HepG2 (cell line): Measurements from ENCODE around the gene VAMP5. TPM values are rescaled to one million over a fixed set of nuclear protein-coding genes. Genes with fewer than 3 reads are reported as not detected.

Experiments
- CSRNP1 ChIP-seq: sonication (generic); formaldehyde crosslinking; IDR thresholded peaks from 2 replicates; pipeline ENCODE4 v1.8.1; 2023; ENCODE audit warnings: mild to moderate bottlenecking, missing genetic modification reagents
- EED ChIP-seq: sonication (generic); formaldehyde crosslinking; IDR thresholded peaks from 2 replicates; pipeline ENCODE4 v1.5.0; 2020; ENCODE audit warnings: mild to moderate bottlenecking, missing genetic modification reagents
- FOXO1 ChIP-seq: sonication (generic); formaldehyde crosslinking; IDR thresholded peaks from 2 replicates; pipeline ENCODE4 v1.4.0; 2020; ENCODE audit warnings: missing genetic modification reagents
- KLF12 ChIP-seq: sonication (generic); formaldehyde crosslinking; IDR thresholded peaks from 2 replicates; pipeline ENCODE4 v1.4.0; 2020; ENCODE audit warnings: missing genetic modification reagents, borderline replicate concordance
- LCORL ChIP-seq, 2 experiments: fragments of 450-650 bp in 1 of 2; sonication (generic) in 1 of 2; formaldehyde crosslinking in 1 of 2; IDR thresholded peaks; 2 replicates each; pipeline versions ENCODE4 v1.5.0 to v1.6.1; 2017 to 2020; ENCODE audit warnings: antibody characterized with exemption in 1 of 2, missing genetic modification reagents in 1 of 2
- MTERF4 ChIP-seq: sonication (generic); formaldehyde crosslinking; IDR thresholded peaks from 2 replicates; pipeline ENCODE4 v1.8.0; 2023; ENCODE audit warnings: mild to moderate bottlenecking, missing genetic modification reagents
- MXD4 ChIP-seq: IDR thresholded peaks from 2 replicates; pipeline ENCODE4 v1.6.1; 2016; ENCODE audit warnings: mild to moderate bottlenecking, missing biosample characterization, missing genetic modification reagents
- NBN ChIP-seq: fragments of 450-650 bp; conservative IDR thresholded peaks from 2 replicates; pipeline ENCODE4 v1.6.1; 2017
- NFYB ChIP-seq: sonication (generic); formaldehyde crosslinking; IDR thresholded peaks from 2 replicates; pipeline ENCODE4 v1.4.0; 2020; ENCODE audit warnings: missing genetic modification reagents
- NR2C2 ChIP-seq: sonication (generic); formaldehyde crosslinking; IDR thresholded peaks from 2 replicates; pipeline ENCODE4 v1.4.0; 2020; ENCODE audit warnings: missing genetic modification reagents, mild to moderate bottlenecking, moderate library complexity, borderline replicate concordance
- RBM22 ChIP-seq: fragments of 200-400 bp; formaldehyde crosslinking; optimal IDR thresholded peaks from 2 replicates; pipeline ENCODE3; 2017; ENCODE audit warnings: mild to moderate bottlenecking, low read length, moderate library complexity
- SNRNP70 ChIP-seq: fragments of 200-400 bp; formaldehyde crosslinking; IDR thresholded peaks from 2 replicates; pipeline ENCODE4 v1.6.1; 2017; ENCODE audit warnings: mild to moderate bottlenecking, low read depth, low read length, moderate library complexity
- SRSF9 ChIP-seq: fragments of 200-400 bp; formaldehyde crosslinking; IDR thresholded peaks from 2 replicates; pipeline ENCODE4 v1.6.1; 2018; ENCODE audit warnings: borderline replicate concordance, mild to moderate bottlenecking, low read depth, low read length; ENCODE audit not compliant: insufficient read depth, poor library complexity, severe bottlenecking
- TBX3 ChIP-seq: fragments of 450-650 bp; IDR thresholded peaks from 2 replicates; pipeline ENCODE4 v1.6.1; 2017; ENCODE audit warnings: antibody characterized with exemption, mild to moderate bottlenecking, inconsistent platforms, borderline replicate concordance
- THYN1 ChIP-seq: sonication (generic); formaldehyde crosslinking; IDR thresholded peaks from 2 replicates; pipeline ENCODE4 v1.8.1; 2023; ENCODE audit warnings: low read depth, mild to moderate bottlenecking, moderate library complexity, missing genetic modification reagents, borderline replicate concordance
- ZBTB34 ChIP-seq: sonication (generic); formaldehyde crosslinking; IDR thresholded peaks from 2 replicates; pipeline ENCODE4 v1.8.0; 2022; ENCODE audit warnings: mild to moderate bottlenecking, missing genetic modification reagents
- ZFP37 ChIP-seq: sonication (generic); formaldehyde crosslinking; IDR thresholded peaks from 2 replicates; pipeline ENCODE4 v1.4.0; 2020; ENCODE audit warnings: missing genetic modification reagents, borderline replicate concordance
- ZNF124 ChIP-seq: sonication (generic); formaldehyde crosslinking; IDR thresholded peaks from 2 replicates; pipeline ENCODE4 v1.4.0; 2020; ENCODE audit warnings: missing genetic modification reagents
- ZNF766 ChIP-seq: sonication (generic); formaldehyde crosslinking; IDR thresholded peaks from 2 replicates; pipeline ENCODE4 v1.5.0; 2020; ENCODE audit warnings: missing genetic modification reagents, borderline replicate concordance
- ZSCAN31 ChIP-seq: sonication (generic); formaldehyde crosslinking; IDR thresholded peaks from 2 replicates; pipeline ENCODE4 v1.5.0; 2020; ENCODE audit warnings: low read depth, mild to moderate bottlenecking, missing genetic modification reagents
- polyA plus RNA-seq, 8 experiments: library from polyadenylated mRNA; depleted of rRNA in 3 of 8; stranded (reverse) in 7 of 8; unstranded in 1 of 8; fragments of >200 nt; fragmentation: Illumina TruSeq in 4 of 8; extraction: Trizol in 4 of 8; gene quantifications; 2 replicates each; pipeline versions ENCODE4 v1.2.1 to v1.2.3, GENCODE V29; 2011 to 2016; ENCODE audit warnings: low read depth in 4 of 8, missing spikeins in 1 of 8, mixed read lengths in 1 of 8; ENCODE audit not compliant: insufficient read depth in 1 of 8
- total RNA-seq, 5 experiments: library from RNA; depleted of rRNA; stranded (reverse); fragments of >200 nt; fragmentation: Illumina TruSeq; extraction: Trizol; gene quantifications; 2 replicates each; pipeline ENCODE4 v1.2.3, GENCODE V29; 2016; ENCODE audit warnings: low read depth in 1 of 5
- TF ChIP-seq, protein P1 (sequence below): sonication (generic); formaldehyde crosslinking; IDR thresholded peaks from 2 replicates; pipeline ENCODE4 v1.5.1; 2020; ENCODE audit warnings: missing genetic modification reagents, mild to moderate bottlenecking, borderline replicate concordance
- TF ChIP-seq, protein P2 (sequence below): sonication (generic); formaldehyde crosslinking; conservative IDR thresholded peaks from 2 replicates; pipeline ENCODE4 v1.8.1; 2023; ENCODE audit warnings: missing genetic modification reagents

VAMP5 gene
- total and polyA plus RNA-seq, 2 of the 13 experiments (the other 11 are each of a cell fraction or from before 2014, with no cell fraction given), result 7.2 to 56.7 TPM

DNA sequence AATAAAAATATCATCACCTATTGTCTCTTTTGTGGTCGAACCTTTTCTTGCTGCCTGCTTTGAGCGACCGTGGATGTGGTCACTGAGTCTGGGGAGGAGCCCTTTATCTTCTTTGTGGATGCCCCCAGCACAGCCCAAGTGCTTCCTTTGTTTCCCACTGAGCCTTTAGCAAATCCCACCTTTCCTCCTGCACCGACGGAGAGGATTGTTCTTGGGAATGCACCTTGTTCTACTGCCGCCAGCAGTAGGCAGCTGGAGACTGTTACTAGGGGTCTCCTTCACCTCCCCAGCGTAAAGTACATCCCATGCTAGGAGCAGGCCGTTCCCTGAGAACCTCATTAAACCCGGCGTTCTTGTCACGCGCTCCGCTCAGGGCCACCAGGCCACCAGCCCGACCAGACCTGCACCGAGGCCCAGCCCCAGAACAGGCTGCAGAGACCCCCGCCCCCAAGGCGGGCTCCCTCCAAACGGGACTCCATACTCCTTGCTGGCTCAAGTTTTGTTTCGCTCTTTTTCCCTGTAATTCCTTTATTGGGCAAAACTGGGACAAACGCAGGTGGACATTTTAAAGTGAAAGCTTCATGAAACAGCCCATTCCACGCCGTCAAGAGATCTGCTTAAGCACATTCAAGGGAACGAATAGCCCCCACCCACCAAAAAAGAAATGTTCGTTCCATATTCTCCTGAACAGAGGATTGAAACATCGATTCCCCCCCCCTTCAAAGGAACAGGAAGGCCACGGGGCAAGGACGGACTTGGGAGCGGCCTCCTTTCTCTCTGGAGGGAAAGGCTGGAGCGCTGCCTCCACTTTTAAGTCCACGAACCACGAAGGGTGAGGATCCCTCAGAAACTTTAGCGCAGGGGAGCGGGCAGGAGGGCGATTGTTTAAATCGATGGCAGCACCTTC is 46.4 kb upstream of the VAMP5 start (continued):
- TF ChIP-seq SNRNP70 (no peak), LCORL (IDR thresholded peaks at IDR 0.05) (no peak), LCORL (CRISPR knock-in tag; IDR thresholded peaks at IDR 0.05) (no peak; the same call in none of the 2 replicates), ZNF766 (CRISPR knock-in tag) (peak; percentile 65; the same call in 1 of the 2 replicates), MTERF4 (CRISPR knock-in tag) (peak; percentile 76), CSRNP1 (CRISPR knock-in tag) (no peak; the same call in 1 of the 2 replicates), KLF12 (CRISPR knock-in tag) (0 out of 2 replicates have a peak, but pooled peaks have one; percentile 34), ZSCAN31 (CRISPR knock-in tag) (peak; percentile 25; the same call in 1 of the 2 replicates), NFYB (CRISPR knock-in tag) (no peak), MXD4 (CRISPR knock-in tag) (no peak; the same call in 1 of the 2 replicates), RBM22 (peak; percentile 66), SRSF9 (no peak), NBN (no peak), ZFP37 (no peak; the same call in 1 of the 2 replicates), THYN1 (CRISPR knock-in tag) (no peak), ZNF124 (CRISPR knock-in tag) (peak; percentile 44; the same call in 1 of the 2 replicates), EED (CRISPR knock-in tag) (0 out of 2 replicates have a peak, but pooled peaks have one; percentile 49), TBX3 (no peak), NR2C2 (CRISPR knock-in tag) (peak; percentile 10; the same call in 1 of the 2 replicates), ZBTB34 (no peak), FOXO1 (CRISPR knock-in tag) (no peak)
- TF ChIP-seq, protein P1, sequence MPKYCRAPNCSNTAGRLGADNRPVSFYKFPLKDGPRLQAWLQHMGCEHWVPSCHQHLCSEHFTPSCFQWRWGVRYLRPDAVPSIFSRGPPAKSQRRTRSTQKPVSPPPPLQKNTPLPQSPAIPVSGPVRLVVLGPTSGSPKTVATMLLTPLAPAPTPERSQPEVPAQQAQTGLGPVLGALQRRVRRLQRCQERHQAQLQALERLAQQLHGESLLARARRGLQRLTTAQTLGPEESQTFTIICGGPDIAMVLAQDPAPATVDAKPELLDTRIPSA (CRISPR knock-in tag), result no peak
- TF ChIP-seq, protein P2, sequence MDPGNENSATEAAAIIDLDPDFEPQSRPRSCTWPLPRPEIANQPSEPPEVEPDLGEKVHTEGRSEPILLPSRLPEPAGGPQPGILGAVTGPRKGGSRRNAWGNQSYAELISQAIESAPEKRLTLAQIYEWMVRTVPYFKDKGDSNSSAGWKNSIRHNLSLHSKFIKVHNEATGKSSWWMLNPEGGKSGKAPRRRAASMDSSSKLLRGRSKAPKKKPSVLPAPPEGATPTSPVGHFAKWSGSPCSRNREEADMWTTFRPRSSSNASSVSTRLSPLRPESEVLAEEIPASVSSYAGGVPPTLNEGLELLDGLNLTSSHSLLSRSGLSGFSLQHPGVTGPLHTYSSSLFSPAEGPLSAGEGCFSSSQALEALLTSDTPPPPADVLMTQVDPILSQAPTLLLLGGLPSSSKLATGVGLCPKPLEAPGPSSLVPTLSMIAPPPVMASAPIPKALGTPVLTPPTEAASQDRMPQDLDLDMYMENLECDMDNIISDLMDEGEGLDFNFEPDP (CRISPR knock-in tag), result 0 out of 2 replicates have a peak, but pooled peaks have one; percentile 90
